ENCODE results near the gene C1orf232.

C1orf232 gene

GRCh38 chr1:26158271-26158907 lies 10.4 kb downstream of the C1orf232 start:
- no peak for DNase-seq

DNA sequence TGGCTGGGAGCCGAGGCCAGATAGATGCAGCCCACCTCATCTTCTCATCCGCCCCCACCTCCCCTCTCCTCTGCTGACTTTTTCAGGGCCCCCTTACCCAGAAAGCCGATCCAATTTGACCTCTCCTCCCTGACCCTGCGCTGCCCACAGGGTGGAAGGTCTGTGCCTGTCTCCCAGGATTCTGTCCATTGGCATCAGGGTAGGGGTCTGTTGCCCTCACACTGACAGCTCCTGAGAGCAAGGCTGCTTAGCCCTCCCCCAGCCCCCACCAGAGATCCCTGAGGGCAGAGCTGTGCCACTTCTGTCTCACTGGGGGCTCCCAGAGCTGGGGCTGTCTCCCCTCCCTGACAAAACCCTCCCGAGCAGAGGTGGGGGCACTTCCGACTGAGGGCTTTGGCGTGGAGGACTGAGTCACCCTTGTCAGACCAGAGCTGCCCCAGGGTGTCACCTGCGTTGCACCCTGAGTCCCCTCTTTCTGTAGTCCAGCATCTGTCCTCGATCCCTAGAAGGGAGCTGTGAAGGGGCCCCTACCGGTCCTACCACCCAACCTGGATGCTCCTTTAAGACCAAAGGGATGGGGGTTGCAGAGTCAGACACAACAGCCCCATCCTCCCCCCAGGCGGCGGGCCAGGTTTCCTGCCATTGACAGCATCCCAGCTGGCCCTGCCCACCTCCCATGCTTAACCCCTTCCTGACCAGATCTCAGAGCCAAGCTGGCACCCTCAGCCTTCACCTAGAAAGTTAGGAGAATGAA lies 12.3 kb downstream of the C1orf232 start:
- peak in 11 of 58 donors; percentile 7 to 47 (median 19) for DNase-seq

DNA sequence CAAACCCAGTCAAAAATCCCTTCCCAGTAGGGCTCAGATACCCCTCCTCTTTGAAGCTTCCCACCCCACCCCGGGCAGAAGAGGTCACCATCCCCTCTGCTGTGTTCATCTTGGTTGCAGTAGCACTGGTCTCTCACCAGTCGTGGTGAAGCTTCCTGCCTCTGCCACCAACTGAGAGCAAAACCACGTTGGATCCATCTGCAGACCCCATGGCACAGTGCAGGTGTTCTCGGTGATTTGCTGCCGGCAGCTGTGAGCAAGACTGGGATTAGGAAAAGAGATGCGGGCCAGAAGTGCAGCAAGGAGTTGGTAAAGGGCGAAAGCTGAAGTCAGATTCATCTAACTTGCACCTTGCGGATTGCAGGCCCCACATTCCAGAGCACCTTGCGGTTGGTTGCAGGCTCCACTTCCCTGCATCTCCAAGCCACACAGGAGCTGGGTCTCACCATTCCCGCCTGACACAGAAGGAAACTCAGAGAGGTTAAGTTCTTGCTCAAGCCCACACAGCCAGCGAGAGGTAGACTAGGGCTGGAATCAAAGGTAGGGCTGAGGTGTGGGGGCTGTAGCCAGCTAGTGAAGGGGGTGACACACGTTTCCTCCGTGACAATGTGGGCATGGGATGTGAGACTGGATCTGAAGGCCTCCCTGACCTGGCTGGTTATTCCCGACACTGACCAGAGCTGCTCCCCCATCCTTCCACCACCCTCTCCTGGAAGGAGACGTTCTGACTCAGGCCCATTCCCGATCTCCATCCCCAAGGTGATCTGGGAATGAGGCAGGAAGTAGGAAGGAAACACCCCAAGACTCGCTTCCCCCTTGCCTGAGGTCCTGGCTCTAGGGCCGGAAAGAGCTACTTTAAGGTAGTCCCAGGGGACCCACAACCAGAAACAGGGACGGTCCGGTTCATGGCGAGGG lies 13.1 kb downstream of the C1orf232 start:
- no peak for DNase-seq

DNA sequence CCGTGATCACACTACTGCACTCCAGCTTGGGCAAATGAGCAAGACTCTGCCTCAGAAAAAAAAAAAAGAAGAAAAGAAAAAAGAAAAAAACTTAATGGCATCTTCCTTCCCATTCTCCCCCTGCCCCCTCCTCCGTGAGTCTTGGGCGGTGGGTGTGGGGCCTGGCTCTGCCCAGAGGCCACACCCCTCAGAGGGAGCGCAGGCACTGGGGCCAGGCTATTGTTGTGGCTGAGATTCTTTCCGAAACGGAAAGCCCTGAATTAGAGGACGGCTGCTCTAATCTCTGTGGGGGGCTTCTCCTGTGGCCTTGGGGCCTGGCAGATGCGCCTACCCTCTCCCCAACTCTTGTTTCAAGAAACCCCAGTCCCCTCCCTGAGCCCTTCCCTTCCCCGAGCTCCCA lies 14.0 kb downstream of the C1orf232 start:
- no peak for DNase-seq

GRCh38 chr1:26153966-26154532 lies 14.7 kb downstream of the C1orf232 start:
- no peak for DNase-seq

DNA sequence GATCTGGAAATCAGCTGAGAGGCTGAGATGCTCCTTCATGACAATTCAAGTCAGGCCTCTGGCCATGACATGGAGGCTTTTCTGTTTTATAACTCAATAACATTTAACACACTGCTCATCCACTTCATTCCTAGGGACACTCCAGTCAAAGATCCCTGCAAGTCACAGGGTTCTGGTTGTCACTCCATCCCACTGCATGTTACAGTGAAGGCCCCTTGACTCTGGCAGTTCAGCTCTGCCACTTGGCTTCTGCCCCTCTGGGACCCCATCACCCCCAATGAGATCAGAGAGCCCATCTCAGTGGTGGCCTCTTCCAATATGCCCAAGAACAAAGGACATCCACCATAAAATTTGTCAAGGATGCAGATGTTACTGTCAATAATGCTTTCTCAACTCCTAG lies 19.9 kb downstream of the C1orf232 start:
- no peak for DNase-seq

GRCh38 chr1:26145960-26146294 lies 22.8 kb downstream of the C1orf232 start:
- DNase-seq, result no peak

GRCh38 chr1:26145041-26145959 lies 23.5 kb downstream of the C1orf232 start:
- peak in 52 of 58 donors; percentile 18 to 85 (median 59) for DNase-seq

GRCh38 chr1:26142159-26142558 lies 26.6 kb downstream of the C1orf232 start:
- no peak for DNase-seq

GRCh38 chr1:26138974-26139558 lies 29.7 kb downstream of the C1orf232 start:
- no peak for DNase-seq

GRCh38 chr1:26134466-26134865 lies 34.3 kb downstream of the C1orf232 start:
- no peak for DNase-seq

DNA sequence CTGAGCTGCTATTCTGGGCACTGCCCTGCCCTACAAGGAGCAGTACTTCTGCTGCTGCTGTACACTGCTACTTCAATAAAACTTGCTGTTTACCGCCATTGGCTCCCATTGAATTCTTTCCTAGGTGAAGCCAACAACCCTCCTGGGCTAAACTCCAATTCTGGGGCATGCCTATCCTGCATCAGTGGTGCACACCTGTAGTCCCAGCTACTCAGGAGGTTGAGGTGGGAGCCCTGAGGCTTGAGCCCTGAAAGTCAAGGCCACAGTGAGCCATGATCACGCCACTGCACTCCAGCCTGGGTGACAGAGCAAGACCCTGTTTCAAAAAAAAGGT lies 36.0 kb downstream of the C1orf232 start:
- DNase-seq, result no peak

DNA sequence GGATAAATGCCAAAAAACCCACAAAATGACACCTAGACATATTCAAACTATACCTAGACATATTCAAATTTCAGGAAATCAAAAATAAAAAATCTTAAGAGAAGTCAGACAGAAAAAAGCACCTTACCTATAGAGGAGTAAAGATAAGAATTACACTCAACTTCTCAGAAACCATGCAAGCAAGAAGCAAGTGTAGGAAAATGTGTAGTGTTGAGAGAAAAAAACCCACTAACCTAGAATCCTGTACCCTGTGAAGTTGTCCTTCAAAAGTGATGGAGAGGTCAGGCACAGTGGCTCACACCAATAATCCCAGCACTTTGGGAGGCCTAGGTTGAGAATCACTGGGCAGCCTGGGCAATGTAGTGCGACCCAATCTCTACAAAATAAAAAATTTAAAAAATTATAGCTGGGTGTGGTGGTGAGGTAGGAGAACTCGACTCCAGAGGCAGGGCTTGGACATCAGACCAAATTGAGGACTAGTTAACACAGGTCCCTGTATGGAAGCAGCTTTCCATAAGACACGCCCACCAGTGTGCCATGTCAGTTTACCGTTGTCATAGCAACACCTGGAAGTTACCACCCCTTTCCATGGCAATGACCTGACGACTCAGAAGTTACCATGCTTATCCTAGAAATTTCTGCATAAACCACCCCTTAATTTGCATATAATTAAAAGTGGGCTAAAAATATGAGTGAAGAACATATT lies 36.5 kb downstream of the C1orf232 start:
- DNase-seq, result no peak

- DNase-seq, result no peak
Observed at GRCh38 chr1:26130695-26131094, 38.1 kb downstream of the C1orf232 start.

- DNase-seq, result no peak
Observed at GRCh38 chr1:26129778-26130177, 39.0 kb downstream of the C1orf232 start.

GRCh38 chr1:26127235-26128163 lies 41.3 kb downstream of the C1orf232 start:
- DNase-seq, result peak in 2 of 58 donors; percentile 2 to 5

DNA sequence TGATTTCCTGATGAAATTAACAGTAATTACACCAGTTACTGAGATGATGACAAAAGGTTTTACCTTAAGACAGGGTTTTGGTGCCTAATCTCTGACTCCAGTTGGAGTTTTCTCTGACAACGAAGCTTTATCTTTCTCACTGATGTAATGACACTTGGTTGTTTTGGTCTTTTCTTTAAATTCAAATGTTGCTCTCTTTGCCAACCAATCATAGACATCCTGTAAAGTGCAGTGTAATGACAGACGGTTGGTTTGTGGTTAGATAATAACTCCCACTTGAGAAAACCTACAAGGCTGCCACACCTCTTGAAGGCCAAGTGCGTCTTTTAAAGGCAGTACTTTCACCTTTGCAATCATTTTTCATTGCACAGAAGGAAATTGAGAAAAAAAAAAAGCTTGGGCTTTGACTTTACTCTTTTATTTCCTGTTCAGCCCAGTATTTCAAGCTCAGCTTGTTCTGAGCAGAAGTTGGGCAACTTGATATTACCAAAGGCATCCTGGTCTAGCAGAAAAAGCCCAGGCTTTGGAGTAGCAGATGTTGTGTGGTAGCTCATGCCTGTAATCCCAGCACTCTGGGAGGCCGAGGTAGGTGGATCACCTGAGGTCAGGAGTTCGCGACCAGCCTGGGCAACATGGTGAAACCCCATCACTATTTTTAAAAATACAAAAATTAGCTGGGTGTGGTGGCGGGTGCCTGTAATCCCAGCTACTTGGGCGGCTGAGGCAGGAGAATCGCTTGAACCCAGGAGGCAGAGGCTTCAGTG lies 42.3 kb downstream of the C1orf232 start:
- DNase-seq, result no peak

DNA sequence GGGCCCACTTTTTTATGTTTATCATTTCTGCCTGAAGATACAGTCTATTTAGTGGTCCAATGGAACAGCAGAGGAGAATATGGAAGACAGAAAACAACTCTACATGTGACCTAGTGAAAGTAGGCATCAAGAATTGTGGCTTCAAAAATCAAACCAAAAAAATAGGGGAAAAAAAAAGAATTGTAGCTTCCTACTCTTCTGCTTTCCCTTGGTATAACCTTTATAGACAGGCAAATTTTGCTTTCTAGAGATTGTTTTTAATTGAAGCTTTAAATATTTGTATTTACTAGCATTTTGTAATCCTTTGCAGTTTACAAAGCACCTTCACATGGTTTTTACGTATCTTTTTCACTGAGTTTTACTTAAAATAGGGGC lies 42.8 kb downstream of the C1orf232 start:
- no peak for DNase-seq
